HG03066 (cell line): Measurements from ENCODE around the gene ATP8B3.
A peak's percentile ranks its signal among the peaks of the same experiment; 100 is the strongest.

ENCODE experiments used
- ATAC-seq: cut with Tn5 transposase; IDR thresholded peaks from one replicate; pipeline ENCODE4 v1.9.1; 2021; ENCODE audit warnings: low read depth; ENCODE audit not compliant: unreplicated experiment

ATP8B3 gene, protein sequence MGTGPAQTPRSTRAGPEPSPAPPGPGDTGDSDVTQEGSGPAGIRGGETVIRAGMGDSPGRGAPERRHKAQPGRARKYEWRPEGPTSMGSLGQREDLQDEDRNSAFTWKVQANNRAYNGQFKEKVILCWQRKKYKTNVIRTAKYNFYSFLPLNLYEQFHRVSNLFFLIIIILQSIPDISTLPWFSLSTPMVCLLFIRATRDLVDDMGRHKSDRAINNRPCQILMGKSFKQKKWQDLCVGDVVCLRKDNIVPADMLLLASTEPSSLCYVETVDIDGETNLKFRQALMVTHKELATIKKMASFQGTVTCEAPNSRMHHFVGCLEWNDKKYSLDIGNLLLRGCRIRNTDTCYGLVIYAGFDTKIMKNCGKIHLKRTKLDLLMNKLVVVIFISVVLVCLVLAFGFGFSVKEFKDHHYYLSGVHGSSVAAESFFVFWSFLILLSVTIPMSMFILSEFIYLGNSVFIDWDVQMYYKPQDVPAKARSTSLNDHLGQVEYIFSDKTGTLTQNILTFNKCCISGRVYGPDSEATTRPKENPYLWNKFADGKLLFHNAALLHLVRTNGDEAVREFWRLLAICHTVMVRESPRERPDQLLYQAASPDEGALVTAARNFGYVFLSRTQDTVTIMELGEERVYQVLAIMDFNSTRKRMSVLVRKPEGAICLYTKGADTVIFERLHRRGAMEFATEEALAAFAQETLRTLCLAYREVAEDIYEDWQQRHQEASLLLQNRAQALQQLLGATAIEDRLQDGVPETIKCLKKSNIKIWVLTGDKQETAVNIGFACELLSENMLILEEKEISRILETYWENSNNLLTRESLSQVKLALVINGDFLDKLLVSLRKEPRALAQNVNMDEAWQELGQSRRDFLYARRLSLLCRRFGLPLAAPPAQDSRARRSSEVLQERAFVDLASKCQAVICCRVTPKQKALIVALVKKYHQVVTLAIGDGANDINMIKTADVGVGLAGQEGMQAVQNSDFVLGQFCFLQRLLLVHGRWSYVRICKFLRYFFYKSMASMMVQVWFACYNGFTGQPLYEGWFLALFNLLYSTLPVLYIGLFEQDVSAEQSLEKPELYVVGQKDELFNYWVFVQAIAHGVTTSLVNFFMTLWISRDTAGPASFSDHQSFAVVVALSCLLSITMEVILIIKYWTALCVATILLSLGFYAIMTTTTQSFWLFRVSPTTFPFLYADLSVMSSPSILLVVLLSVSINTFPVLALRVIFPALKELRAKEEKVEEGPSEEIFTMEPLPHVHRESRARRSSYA (N-terminal part only)

DNA sequence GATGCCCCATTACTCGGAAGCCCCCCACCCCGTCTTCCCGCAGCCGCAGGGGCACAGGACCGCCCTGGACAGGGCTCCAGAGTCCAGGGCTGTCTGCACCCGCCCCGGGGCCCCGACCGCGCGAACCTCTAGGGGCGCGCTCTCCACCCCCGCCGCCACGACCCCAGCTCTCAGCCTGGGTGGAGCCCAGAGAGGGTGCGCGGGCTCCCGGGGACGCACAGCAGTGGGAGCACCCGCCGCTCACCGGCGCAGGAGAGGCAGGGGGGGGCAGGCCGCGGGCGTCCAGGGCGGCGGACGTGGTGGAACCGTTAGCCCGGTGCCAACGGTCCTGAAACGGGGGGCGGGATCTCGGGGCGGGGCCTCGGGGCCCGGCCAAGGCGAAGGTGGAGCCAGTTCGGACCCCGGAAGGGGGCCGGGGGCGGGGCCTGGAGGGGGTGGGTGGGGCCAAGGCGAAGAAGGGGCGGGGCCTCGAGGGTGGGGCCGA, at the start of gene ATP8B3:
ATP8B3 (minus strand) TSS at position 335 of the 484 bp plus-strand sequence. CDS start 540 bp downstream, outside the sequence.
- peak; percentile 10 for ATAC-seq

DNA sequence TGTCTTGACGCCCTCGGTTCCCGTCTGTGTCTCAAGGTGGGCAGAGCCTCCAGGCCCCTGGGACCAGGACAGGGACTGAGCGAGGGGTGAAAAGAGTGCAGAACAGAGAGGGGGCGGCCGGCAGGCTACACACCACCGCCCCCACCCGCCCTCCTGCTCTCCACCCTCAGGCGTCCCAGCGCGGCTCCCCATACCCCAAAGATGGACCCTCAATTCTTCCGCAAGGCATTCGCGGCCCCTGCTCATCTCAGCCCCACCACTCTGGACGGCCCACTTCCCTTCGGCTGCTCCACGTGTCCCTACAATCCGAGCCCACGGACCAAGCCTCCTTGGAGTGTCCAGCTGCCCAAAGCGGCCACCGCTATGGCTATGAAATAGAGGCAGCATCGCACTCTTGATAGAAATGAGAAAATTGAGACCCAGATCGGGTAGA, 49.5 kb upstream of the ATP8B3 start:
- ATAC-seq: no peak

DNA sequence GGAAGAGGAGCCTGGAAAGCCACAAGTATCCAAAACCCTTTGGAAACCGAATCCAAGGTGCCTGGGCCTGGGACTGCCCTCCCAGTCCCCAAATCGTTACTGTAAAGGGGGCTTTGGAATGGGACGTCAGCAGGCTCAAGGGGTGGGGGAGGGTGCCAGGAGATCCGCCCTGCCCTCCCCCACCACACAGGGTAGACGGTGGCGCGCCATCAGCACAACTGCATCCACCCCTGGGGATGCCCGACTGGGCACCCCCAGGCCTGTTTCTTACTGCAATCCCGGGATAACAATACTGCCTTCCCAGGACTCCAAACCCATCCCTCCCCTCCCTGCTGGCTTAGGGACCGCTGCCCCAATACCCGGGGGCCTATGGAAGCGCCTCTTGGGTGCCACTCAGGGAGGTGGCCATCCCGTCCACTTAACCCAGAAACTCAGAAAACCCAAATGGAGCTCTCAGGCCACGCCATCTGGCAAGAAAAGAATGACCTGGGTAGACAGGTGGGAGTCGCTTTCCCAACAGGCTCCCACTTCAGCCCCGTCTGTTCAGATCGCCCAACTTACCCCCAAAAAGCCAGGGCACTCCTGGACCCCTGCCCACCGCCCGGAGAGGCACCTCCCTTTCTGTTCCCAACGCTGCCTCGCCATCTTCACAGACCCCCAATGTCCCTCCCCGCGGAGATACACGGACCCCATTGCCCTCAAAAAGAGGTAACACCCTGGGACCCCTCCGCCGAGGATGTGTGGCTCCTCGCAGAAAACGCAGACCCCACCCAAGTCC, 48.9 kb upstream of the ATP8B3 start:
- ATAC-seq: no peak

DNA sequence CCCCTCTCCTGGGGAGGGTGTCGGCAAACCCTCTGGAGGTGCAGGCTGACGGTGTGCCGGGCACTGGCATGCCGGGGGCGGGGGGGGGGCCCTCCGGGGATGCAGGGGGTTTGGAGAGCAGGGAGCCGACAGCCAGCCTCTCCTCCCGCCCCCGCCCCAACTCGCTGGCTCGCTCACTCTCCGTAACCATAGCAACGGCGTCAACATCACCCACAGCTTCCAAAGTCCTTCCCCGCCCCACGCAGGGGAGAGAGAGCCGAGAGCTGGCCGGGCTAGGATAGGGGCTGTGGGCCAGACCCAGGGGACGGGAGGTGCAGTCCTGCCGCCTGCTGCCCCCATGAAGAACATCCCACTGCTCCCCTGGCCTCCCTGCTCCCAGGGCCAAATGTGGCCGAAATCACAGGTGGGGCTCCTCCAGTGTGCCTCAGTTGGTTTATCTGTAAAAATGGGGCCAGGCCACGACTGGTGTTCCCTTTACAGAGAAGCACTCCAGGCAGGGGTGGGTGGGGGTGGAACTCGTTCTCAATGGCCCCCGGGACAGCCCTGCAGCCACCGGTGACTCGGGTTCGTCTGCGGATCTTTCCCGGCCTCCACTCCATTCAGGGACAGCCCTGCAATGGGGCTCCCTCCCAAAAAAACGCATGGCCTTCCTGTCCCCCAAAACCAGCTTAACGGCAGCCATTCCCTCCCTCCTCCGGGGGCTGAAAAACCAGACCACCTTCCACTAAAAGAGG, 48.1 kb upstream of the ATP8B3 start:
- ATAC-seq: no peak

DNA sequence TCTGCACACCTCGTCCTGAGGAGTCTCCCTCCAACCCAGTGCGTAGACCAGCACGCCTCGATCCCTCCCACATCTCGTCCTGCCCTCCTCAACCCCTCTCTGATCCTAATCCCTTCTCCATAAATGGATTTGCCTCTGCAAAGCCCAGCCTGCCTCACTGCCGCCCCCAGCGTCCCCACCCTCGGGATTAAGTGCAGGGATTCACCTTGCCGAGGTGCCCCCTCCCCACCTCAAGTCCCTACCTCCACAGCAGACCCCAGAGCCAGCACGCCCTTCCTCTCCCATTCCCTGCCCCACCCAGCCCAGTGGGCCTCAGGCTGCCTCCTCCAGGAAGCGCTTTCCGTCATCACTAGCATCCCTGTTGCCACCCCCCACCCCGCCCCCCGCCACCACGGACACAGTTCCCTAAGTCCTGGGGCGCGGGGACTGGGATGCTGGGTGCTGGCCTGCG, 47.3 kb upstream of the ATP8B3 start:
- ATAC-seq: no peak

DNA sequence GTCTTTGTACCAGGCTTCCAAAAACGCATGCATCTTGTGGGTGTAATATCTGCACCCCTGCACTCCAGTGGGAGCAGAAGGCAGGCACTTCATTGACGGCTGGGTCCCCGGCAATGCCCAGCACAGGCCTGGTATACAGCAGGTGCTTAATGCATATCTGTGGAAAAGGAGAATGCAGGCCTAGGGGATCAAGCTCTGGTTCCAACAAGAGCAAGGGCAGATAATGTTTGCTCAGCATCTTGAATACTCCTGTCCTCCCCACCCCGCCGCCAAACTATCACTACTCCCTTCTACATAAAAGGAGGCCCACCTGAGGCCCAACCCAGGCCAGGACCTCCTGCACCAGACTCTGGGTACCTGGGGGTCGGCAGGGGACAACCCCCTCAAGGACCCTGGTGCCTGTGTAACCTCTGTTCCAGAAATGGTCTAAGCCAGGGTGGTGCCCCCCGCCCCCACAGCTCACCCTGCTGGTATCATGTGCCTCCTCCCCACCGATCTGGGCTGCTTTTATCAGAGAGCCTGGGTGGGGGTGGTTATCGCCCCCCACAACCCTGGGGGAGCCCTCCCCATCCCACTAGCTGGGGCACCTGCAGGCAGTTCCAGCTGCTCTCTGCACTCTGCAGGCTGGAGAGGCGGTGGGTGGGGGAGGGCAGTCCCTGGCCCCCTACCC, 46.5 kb upstream of the ATP8B3 start:
- no peak for ATAC-seq

DNA sequence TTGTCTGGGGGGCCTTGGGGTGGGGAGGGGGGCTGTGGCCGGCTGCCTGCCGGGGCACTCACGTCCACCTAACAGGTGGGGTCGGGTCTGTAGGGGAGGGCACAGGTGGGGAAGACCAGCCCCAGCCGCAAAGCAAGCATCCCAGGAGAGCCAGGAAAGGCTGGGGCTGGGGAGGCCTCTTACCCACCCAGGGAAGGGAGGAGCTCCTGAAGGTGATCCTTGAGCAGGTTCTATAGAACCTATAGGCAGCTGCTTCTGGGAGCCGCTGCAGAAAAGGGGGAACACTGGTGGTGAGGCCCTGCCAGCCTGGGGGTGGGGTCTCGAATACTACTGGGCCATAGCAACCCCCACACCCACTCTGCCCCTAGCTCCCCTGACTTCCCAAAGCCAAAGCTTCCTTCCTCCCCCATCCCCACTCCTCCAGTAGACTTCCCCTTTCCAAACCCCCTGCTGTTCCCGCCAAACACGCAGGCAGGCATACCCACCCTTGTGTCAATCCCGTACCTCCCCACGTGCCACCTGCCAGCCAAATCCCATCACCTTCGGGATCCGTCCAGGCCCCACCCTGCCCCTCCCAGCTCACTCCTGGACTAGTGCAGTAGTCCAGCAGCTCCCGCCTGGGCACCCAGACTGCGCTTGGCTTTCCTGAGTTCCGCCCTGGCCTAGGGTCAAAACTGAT, 45.7 kb upstream of the ATP8B3 start:
- no peak for ATAC-seq

DNA sequence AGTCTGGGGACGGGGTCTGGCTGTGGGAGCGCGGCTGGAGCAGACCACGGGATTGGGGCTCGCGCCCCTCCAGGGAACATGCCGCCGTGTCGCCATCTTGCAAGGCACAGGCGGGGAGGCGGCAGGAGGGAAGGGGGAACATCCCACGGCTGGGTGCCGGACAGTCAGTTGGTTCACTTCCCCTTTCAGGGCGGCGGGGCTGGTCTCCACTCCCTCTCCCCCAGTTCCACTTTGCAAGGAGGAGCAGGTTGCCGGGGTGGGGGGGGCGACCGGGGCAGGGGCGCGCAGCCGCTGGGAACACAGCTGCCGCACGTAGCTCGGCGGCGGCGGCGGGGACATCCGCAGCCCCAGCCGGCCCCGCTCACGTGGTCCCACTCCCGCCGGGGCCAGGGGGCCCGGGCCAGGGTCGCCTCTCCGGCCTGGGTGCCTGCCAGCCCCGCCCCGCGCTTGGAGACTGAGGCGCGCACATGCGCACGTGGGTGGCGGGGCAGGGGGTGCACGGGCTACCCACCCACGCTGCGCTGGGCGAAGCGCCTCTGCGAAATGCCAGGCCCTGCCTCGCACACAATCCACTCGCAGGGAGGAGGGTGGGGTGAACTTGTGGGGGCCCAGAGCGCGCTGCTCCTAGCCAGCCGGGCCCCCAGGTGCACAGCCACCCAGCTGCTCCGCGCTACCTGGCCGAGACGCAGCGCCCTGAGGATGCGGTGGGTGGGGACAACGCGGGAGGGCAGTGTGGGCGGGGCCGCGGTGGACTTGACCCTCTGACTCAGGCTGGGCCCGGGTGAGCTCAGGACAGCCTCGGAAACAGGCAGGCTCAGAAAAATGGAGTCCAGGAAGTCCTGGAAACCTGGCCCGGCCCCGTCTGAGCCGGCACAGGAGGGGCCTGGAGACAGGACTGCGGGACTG, 44.9 kb upstream of the ATP8B3 start:
- ATAC-seq: no peak

DNA sequence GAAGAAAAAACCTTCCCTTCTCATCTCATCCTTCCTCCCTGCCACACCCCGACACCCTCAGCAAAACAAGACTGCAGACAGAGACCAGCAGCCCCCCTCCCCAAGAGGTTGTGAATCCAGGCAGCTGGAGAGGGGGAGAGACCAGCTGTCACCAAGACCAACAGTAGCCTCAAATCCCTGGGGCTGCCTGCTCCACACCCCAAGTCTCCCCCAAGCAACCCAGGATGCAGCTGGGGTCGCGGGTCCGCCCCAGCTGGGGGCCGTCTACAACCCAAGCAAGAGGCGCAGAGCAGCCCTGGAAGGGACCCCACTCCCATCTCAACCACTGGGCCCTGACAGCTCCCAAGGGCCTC, 44.2 kb upstream of the ATP8B3 start:
- no peak for ATAC-seq

DNA sequence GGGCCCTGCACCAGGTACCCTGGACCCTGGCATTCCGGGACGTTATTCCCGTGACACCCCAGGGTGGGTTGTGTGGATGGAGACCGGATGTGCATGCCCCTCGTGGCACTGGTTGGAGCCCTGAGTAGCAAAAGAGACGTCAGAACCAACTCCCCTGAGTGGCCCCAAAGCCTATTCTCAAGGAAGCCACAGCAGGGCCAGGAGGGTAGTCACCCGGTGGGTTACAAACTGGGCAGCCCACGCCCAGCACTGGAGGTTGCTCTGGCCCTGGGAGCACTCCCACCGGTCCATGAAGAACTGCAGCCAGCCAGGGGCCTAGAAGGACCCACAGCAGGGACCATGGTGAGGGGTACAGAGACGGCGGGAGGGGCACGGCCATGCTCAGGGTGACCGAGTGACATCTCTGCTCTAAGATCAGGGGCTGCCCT, 43.8 kb upstream of the ATP8B3 start:
- ATAC-seq: no peak

DNA sequence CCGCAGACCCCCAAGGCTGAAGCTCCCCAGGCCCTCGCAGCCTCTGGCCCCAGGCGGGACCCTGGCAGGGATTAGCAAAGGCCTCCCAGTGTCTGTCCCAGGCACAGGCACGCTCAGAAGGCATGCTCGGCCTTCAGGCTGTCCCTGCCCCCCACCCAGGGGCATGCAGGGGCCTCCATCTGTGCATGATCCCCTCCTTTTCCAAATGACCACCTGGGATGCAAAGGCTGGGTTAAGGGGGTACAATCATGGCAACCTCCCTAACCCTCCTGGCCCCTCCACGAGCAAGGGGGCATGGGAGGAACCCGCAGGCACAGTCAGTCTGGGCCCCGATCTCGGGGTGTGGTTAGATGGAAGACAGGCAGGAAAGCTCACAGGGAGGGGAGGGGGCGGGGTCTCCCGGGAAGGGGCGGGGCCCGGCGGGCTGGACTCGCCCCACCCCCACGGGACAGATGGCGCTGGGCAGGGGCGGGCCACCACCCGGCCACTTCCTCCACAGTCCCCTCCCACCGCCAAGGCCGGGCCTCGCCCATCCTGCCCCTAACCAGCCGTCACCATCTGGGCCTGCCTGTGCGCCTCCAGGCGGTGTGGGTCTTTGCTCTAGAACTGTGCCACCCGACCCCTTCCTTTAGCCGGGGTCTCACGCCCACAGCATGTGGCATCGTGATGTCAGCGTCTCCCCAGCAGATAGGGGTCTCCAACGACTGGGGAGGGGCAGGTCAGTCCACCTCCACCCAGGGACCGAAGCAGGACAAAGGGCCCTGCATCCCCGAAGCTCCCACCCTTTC, 43.2 kb upstream of the ATP8B3 start:
- ATAC-seq: no peak

DNA sequence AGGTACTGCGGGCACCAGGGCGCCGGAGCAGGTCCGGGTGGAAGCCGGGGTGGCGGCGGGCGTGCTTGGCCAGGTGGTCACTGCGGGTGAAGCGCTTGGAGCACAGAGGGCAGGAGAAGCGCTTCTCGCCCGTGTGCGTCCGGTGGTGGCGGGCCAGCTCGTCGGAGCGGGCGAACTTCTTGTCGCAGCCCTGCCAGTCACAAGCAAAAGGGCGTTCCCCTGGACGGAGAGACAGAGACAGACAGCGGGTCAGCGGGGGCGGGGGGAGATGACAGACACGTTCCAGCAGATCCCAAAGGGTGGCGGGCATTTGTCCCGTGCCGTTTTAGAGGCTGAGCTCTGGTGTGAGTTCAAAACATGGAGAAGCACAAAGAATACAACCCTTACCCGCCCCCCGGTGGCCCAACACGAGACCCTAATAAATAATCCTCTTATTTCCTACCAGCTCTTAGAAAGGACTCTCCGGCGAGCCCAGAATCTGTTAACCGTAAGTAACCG, 42.5 kb upstream of the ATP8B3 start:
- no peak for ATAC-seq

DNA sequence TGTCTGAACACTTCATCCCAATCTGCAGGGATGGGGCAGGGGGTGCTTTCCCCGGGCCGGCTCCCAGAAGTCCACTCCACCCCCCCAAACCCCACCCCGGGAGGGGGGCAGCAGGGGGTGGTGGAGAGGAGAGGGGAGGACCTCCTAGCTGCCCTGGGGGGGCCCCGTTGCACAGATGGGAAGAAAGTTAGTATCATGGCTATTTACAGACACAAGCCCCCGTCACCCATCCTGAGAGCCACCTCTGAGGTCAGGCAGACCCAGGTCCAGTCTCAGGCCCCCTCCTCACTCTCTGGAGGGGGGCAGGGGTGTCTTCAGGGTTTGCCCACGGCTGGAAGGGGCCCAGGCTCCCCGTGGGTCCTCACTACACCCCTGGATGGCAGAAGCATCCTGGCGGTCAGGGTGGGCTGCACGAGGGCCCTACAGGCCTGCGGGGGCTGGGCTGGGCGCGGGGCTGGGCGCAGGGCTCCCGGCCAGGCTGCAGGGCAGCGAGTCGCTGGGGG, 42.0 kb upstream of the ATP8B3 start:
- no peak for ATAC-seq

DNA sequence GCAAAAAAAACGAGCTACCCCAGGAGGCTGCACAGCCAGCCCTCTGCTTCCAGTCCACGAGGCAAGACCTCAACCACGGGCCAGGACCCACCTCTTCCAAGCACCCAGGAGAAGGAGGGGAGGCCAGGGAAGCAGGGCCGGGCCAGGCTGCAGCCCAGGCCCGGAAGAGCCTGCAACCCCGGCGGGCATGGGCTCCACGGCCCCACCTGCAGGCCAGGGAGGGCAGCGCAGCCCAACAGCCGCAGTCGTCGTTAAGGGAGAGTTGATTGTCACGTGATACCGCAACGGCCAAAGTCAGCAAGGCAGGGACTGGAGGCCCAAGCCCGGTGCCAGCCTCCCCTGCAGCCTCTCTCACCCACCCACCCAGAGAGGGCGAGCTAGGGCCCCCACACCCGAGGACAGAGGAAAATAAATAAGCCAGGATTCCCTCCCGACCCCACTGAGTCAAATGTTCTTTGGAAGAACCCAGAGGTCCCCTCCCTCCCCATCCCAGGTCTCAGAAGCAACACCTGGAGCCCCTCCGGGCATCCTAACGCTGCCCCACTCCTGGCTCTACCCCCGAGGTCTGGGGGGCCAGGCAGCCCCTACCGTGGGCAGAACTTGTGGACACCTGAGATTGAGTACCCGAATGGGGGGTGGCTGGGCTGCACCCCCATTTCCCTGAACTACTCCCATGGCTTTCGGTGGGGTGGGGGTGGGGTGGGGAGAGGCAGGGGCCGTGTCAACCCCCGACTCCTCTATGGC, 41.4 kb upstream of the ATP8B3 start:
- no peak for ATAC-seq

DNA sequence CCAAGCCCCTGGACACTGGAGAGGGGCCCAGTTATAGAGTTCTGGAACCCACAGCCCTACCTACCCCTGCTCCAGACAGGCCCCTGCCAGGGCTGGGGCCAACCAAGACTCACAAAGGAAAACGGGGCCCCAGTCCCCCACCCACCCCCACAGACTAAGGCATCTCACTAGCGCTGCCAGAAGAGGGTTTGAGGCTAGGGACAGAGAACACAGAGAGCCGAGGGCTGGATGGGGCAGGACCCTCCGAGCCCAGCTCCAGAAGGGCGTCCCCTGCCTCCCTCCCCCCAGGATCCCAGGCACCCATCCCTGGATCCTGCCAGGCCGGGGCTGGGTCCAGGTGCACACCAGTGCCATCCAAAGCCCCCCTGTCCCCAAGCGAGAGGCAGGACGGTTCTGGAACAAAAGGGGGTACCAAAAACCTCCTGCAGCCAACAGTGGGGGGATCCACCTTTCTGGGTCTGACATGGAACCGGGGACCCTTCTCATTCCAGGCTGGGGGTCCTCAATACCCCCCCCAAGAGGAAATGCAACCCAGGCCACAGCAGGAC, 40.6 kb upstream of the ATP8B3 start:
- ATAC-seq: no peak
